GM20431 (cell line): Measurements from ENCODE around the gene ZNF618.

Experiments
- in situ Hi-C: fragments of 300-500 bp; cut with MseI, MboI; formaldehyde crosslinking; loops from one replicate; pipeline ENCODE4 v1.15.0; 2020; ENCODE audit warnings: low sequenced_read_pairs; ENCODE audit not compliant: unreplicated experiment

ZNF618 gene

DNA sequence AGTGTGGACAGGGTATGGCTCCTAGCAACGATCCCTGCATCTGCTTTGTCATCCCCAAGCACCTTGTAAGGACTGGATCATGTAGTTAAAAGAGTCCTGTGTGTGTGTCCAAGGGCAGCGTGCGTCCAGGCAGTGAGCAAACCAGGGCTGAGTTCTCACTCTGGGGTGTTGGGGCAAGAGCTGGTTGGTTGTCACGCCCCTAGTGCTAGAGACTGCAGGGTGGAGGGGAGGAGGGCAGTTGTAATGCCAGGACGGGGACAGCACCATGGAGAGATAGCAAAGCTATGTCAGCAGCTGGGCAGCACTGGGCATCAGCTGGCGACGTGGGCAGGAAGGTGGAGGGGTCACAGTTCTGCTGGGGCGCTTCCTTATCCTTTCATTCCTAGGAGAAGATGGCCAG lies 100.8 kb downstream of the ZNF618 start:
- in situ Hi-C loops, result no loop called here

GRCh38 chr9:113978725-113979342 lies 102.7 kb downstream of the ZNF618 start:
- in situ Hi-C loops, result no loop called here

DNA sequence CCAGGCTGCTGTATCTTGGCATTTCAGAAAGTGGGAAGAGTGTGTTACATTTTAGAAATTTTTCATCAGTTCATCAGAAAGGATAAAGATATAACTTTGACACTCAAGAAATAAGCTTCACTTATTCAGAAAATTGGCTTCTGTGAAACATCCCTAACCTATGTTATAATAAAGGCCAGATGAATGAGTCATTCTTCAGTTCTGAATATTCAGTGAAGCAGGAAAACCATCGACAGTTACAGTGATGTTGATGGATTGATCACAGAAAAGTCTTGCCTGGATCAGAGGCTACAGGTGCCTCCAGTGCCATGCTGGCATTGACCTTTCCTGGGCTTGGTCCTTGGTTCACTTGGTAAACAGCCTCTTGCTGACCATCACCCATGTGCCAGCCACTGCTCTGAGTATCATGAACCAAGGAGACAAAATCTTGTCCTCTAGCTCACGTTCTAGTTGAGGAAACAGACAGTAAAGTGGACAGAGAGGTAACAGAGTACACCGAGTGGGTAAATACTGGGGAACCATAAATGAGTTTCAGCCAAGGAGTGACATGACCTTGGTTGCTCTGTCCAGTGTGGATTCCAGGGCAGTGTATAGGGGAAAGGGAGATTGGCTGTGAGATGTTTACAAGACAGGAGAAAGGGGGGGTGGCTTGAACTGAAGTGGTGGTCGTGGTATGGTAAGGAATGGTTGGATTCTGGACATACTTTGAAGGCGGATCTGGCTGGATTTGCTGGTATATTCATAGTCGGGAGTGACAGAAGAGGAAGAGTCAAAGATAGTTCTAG lies 103.4 kb downstream of the ZNF618 start:
- in situ Hi-C loops, result no loop called here

GRCh38 chr9:113984639-113985380 lies 108.7 kb downstream of the ZNF618 start:
- in situ Hi-C loops, result no loop called here

DNA sequence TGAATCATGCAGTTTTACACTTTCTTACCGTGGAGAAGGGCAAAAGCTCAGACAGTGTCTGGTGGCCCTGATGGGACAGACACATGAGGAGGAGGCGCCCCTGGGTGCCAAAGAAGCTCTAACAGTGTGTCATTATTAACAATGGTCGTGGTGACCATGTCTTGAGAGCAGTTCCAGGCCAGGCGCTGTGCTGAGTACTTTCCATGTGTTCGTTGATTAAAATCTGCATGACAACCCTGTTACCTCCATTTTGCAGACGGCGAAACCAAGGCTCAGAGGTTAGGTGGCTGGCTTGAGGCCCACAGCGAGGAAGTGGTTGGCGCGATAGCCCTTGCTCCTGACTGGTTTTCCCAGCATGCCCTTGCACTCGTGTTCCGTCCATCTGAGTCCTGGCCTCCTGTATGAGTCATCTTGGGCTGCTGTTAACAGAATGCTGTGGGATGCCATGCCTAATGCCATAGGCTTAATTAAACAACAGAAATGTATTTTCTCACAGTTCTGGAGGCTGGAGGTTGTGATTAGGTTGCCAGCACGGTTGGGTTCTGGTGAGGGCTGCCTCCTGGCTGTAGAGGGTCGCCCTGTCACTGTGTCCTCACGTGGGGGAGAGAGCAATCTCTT lies 110.0 kb downstream of the ZNF618 start:
- in situ Hi-C loops, result no loop called here

DNA sequence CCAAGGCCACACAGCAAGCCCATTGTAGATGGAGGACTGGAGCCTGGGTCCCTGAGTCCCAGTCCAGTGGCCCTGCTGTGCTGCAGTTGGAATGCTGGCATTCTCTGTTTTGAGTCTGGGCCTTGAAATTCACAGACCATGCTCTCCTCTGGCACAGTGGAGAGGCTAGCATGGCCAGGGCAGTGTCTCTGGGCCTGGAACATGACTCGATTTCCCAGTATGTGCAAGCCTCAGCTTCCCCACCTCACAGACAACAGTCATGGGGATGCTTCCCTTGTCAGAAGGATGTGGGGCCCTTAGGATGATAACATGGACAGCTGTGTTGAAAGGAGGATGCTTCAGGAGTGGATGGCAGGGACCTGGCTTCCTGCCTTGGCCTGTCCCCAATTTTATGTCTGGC lies 110.8 kb downstream of the ZNF618 start:
- in situ Hi-C loops, result no loop called here

GRCh38 chr9:113987526-113987925 lies 111.4 kb downstream of the ZNF618 start:
- in situ Hi-C loops, result no loop called here

- in situ Hi-C loops, result no loop called here
Observed at GRCh38 chr9:113988385-113989016, 112.4 kb downstream of the ZNF618 start.

- in situ Hi-C loops, result no loop called here
Observed at GRCh38 chr9:113989017-113989713, 113.1 kb downstream of the ZNF618 start.

GRCh38 chr9:113989714-113990569 lies 113.8 kb downstream of the ZNF618 start:
- in situ Hi-C loops, result no loop called here

- in situ Hi-C loops, result no loop called here
Observed at GRCh38 chr9:113990570-113990907, 114.4 kb downstream of the ZNF618 start.

- in situ Hi-C loops, result no loop called here
Observed at GRCh38 chr9:113990975-113991471, 114.9 kb downstream of the ZNF618 start.

DNA sequence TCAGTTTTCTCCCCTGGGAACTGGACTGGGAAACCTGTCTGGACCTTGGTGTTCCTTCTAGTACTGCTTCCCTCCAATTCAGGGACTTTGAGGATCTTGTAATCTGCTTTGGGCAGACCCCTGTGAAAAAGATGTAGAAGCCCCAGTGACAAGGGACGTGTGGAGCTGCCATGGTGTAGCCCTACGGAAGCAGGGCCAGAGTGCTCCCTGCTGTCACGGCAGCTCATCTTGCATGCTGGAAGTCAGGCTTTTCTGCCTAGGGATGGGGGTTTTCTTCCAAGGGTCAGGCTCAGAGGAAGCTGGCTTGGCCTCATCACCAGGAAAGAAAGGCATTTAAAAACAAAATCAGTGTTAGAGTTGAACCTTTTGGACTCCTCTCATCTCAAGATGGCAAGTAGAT lies 115.6 kb downstream of the ZNF618 start:
- in situ Hi-C loops, result no loop called here

DNA sequence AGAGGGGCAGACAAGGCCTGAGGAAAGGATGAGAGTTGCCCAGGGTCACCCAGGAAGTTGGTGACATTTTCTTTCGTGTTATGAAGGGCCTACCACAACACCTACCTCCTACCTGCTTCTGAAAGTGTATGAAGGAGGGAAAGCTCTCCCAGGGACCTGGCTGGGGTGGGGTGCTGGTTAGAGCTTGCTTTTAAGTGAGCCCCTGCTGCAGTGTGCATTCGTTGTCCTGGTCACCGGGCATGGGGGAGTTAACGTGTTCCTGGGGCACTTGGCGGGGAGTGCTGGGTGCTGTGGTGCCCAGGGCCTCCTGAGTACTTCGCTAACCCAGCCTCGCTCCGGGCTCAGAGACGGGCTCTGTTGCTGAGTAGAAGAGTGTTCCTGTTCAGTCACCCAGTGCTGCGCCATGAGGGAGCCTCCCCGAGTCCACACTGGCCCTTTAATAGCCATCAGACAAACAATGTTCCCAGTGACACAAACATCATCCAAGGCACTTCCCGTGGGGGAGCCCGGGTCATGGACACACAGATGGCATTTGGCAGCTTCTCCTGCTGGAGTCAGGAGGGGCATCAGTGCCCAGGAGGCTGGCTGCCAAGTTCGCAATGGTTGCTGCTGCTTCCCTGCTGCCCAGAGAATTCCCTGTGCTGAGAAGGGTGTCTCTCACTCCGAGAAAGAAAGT lies 116.3 kb downstream of the ZNF618 start:
- in situ Hi-C loops, result no loop called here

- in situ Hi-C loops, result no loop called here
Observed at GRCh38 chr9:113992994-113993393, 116.9 kb downstream of the ZNF618 start.

DNA sequence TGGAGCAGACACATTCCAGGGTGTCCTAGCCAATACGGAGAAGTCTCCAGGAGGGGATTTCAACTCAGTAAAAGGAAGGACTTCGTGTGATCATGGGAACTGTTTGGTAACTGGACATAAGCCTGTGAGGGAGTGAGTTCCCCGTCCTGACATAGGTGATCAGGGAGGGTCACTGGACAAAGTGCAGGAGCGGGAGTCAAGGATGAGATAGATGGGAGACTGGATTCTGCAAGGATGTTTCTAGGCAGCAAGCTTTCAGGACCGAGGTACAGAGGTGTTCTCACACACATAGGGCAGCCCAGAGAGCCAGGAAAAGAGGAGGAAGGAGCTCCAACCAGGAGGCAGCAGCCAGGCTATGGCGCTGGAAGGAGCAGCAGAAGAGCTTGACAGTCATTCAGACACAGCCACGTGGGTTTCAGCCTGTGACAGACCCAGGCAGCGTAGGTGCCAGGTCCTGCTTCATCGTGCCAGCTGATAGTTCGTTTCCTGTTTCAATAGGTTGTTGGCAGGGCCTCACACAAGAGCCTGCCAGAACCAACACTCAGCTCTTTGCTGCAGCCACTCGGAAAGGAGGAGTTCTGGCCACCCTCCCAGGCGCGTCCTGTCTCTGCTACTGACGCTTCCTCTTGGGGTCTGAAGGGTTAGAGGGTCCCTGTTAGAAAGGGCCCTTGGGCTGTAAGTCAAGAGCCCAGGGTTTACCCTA lies 117.9 kb downstream of the ZNF618 start:
- in situ Hi-C loops, result no loop called here

- in situ Hi-C loops, result no loop called here
Observed at GRCh38 chr9:113995401-113995800, 119.3 kb downstream of the ZNF618 start.

- in situ Hi-C loops, result no loop called here
Observed at GRCh38 chr9:113995963-113996362, 119.9 kb downstream of the ZNF618 start.
